ENCODE measurements around the gene CLSTN2. TPM values are rescaled to one million over a fixed set of nuclear protein-coding genes. Genes with fewer than 3 reads are reported as not detected.

Gene CLSTN2
- total and polyA plus RNA-seq, 2 of the 4 experiments (the other 2 are of a cell fraction): under 0.01 to 0.07 TPM

DNA sequence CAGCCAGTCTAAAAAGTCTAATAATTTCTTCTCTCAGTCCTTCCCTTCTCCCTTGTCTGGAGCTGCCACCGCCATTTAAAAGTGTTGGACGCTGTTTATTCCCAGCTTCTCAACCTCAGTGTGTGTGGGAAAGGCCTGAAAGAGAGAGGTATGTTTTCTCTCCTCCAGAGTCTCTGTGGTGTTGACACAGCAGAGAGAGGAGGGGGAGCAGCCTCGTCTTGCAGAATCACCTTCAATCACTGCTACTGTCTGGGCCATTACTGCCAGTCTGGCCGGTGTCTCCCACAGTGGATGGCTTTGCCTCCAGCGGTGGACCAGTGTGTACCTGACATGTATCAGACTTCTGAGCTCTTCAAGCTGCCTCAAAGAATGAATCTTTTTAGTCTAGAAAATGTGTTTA lies 641.5 kb downstream of the CLSTN2 start:
- ATAC-seq (ENCODE audit: low read depth) (no peak), DNase-seq (no peak)
- no peaks in the 10 kb centered on the region for H4K20me1 ChIP-seq (ENCODE audit: insufficient read depth, low read length)
- H2BK20ac ChIP-seq (ENCODE audit: low read depth, low read length): no peak overlapping the region
- no peaks in the 10 kb centered on the region for H3K27me3 ChIP-seq (ENCODE audit: control insufficient read depth, insufficient read depth, low read length)
- POLR2A ChIA-PET (ENCODE audit: unreplicated experiment): no interaction called here
- no peak overlapping the region for H2BK120ac ChIP-seq (ENCODE audit: low read depth, low read length)
- H3K23ac ChIP-seq (ENCODE audit: low read depth, low read length): no peak overlapping the region
- H3K4me1 ChIP-seq (ENCODE audit: control insufficient read depth, insufficient read depth, low read length): no peaks in the 10 kb centered on the region
- H2AK5ac ChIP-seq (ENCODE audit: low read depth, low read length): no peak overlapping the region
- H3K9me1 ChIP-seq (ENCODE audit: insufficient read depth, low read length): no peaks in the 10 kb centered on the region
- intact Hi-C loops (cut with micrococcal nuclease): no loop called here
- H3K9me3 ChIP-seq (ENCODE audit: control insufficient read depth, insufficient read depth, low read length): peaks cover 2% of the 10 kb centered on the region; the same call in 1 of the 2 replicates
- no peak overlapping the region for H3K4me3 ChIP-seq (ENCODE audit: insufficient read depth, low read depth, low read length)
- H3K14ac ChIP-seq (replicated peaks; ENCODE audit: low read depth, low read length): no peak overlapping the region
- no peak overlapping the region for H3K56ac ChIP-seq (ENCODE audit: extremely low read depth, insufficient read depth, low read length)
- CTCF ChIA-PET: no interaction called here
- H3K9ac ChIP-seq (ENCODE audit: low read depth, low read length): no peak overlapping the region
- no peak overlapping the region for H3K18ac ChIP-seq (ENCODE audit: low read depth, low read length)
- H3K79me1 ChIP-seq (ENCODE audit: low read depth in 1 of 2, low read length in 2 of 2): no peaks in the 10 kb centered on the region
- no peak overlapping the region for H3K4me2 ChIP-seq (ENCODE audit: low read depth, low read length)
- no peak overlapping the region for H2AFZ ChIP-seq (replicated peaks; ENCODE audit: low read length, poor library complexity)
- in situ Hi-C loops (cut with MboI; ENCODE audit: low sequenced_read_pairs): no loop called here
- no peak overlapping the region for H3K27ac ChIP-seq (ENCODE audit: insufficient read depth, low read length)
- no peak overlapping the region for H4K5ac ChIP-seq (ENCODE audit: low read depth, low read length)
- no CpG with 5 or more reads among the region's 5 CpGs for WGBS, 2 experiments (ENCODE audit: extremely low coverage in 2 of 2, insufficient read length in 1 of 2)
- no peak overlapping the region for H4K8ac ChIP-seq (ENCODE audit: low read depth in 2 of 2, low read length in 2 of 2)
- no TSS peak for BruUV-seq (replicated peaks)
- dilution Hi-C loops (cut with HindIII; ENCODE audit: low sequenced_read_pairs, unreplicated experiment): no loop called here
- H2BK5ac ChIP-seq (ENCODE audit: low read depth, low read length, poor library complexity, severe bottlenecking): no peak overlapping the region
- no peak overlapping the region for H2AK9ac ChIP-seq (replicated peaks; ENCODE audit: low read depth, low read length, poor library complexity)
- H3K4ac ChIP-seq (ENCODE audit: low read depth, low read length): no peak overlapping the region
- no peak overlapping the region for H2BK15ac ChIP-seq (ENCODE audit: low read depth, low read length)
- no peaks in the 10 kb centered on the region for H3K36me3 ChIP-seq (ENCODE audit: control insufficient read depth, insufficient read depth, low read length)
- no peak overlapping the region for H4K91ac ChIP-seq (ENCODE audit: insufficient read depth, low read depth, low read length)
- no peak for TF ChIP-seq CHD1 (IDR thresholded peaks at IDR 0.05; ENCODE audit: low read depth, low read length)
- TF ChIP-seq FOS (IDR thresholded peaks at IDR 0.05; ENCODE audit: low read depth, low read length): no peak
- TF ChIP-seq MAFK (IDR thresholded peaks at IDR 0.05; ENCODE audit: low read depth, low read length): no peak
- TF ChIP-seq MXI1 (IDR thresholded peaks at IDR 0.05; ENCODE audit: borderline replicate concordance, low read depth, low read length): no peak
- no peak for TF ChIP-seq RCOR1 (IDR thresholded peaks at IDR 0.05; ENCODE audit: insufficient replicate concordance, low read length)
- no peak for TF ChIP-seq POLR2A (IDR thresholded peaks at IDR 0.05; ENCODE audit: low read depth, low read length)
- no peak for TF ChIP-seq BHLHE40 (IDR thresholded peaks at IDR 0.05; ENCODE audit: low read depth, low read length)
- TF ChIP-seq NFE2L2 (IDR thresholded peaks at IDR 0.05; ENCODE audit: low read depth, low read length): no peak
- TF ChIP-seq CEBPB (IDR thresholded peaks at IDR 0.05; ENCODE audit: low read depth, low read length): no peak
- TF ChIP-seq RFX5 (IDR thresholded peaks at IDR 0.05; ENCODE audit: low read depth, low read length): no peak
- TF ChIP-seq, protein P1, sequence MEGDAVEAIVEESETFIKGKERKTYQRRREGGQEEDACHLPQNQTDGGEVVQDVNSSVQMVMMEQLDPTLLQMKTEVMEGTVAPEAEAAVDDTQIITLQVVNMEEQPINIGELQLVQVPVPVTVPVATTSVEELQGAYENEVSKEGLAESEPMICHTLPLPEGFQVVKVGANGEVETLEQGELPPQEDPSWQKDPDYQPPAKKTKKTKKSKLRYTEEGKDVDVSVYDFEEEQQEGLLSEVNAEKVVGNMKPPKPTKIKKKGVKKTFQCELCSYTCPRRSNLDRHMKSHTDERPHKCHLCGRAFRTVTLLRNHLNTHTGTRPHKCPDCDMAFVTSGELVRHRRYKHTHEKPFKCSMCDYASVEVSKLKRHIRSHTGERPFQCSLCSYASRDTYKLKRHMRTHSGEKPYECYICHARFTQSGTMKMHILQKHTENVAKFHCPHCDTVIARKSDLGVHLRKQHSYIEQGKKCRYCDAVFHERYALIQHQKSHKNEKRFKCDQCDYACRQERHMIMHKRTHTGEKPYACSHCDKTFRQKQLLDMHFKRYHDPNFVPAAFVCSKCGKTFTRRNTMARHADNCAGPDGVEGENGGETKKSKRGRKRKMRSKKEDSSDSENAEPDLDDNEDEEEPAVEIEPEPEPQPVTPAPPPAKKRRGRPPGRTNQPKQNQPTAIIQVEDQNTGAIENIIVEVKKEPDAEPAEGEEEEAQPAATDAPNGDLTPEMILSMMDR (conservative IDR thresholded peaks at IDR 0.05; ENCODE audit: low read depth, low read length): no peak
- TF ChIP-seq, protein P2, sequence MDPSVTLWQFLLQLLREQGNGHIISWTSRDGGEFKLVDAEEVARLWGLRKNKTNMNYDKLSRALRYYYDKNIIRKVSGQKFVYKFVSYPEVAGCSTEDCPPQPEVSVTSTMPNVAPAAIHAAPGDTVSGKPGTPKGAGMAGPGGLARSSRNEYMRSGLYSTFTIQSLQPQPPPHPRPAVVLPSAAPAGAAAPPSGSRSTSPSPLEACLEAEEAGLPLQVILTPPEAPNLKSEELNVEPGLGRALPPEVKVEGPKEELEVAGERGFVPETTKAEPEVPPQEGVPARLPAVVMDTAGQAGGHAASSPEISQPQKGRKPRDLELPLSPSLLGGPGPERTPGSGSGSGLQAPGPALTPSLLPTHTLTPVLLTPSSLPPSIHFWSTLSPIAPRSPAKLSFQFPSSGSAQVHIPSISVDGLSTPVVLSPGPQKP (IDR thresholded peaks at IDR 0.05; ENCODE audit: borderline replicate concordance, low read depth, low read length): no peak
- TF ChIP-seq, protein P3, sequence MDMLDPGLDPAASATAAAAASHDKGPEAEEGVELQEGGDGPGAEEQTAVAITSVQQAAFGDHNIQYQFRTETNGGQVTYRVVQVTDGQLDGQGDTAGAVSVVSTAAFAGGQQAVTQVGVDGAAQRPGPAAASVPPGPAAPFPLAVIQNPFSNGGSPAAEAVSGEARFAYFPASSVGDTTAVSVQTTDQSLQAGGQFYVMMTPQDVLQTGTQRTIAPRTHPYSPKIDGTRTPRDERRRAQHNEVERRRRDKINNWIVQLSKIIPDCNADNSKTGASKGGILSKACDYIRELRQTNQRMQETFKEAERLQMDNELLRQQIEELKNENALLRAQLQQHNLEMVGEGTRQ (IDR thresholded peaks at IDR 0.05; ENCODE audit: low read depth, low read length): no peak
- TF ChIP-seq SMC3 (IDR thresholded peaks at IDR 0.05; ENCODE audit: low read depth, low read length): no peak
- no peak for TF ChIP-seq RAD21 (IDR thresholded peaks at IDR 0.05; ENCODE audit: low read length)
- TF ChIP-seq MAZ (IDR thresholded peaks at IDR 0.05; ENCODE audit: borderline replicate concordance, low read depth, low read length): no peak

Measured in IMR-90 (cell line).